NK-92 (cell line): ENCODE results near the gene OVCA2.

Source experiments
- DNase-seq: peaks from one replicate; lab custom pipeline; 2025; ENCODE audit not compliant: unreplicated experiment; lab: John Stamatoyannopoulos, UW

The OVCA2 gene

DNA sequence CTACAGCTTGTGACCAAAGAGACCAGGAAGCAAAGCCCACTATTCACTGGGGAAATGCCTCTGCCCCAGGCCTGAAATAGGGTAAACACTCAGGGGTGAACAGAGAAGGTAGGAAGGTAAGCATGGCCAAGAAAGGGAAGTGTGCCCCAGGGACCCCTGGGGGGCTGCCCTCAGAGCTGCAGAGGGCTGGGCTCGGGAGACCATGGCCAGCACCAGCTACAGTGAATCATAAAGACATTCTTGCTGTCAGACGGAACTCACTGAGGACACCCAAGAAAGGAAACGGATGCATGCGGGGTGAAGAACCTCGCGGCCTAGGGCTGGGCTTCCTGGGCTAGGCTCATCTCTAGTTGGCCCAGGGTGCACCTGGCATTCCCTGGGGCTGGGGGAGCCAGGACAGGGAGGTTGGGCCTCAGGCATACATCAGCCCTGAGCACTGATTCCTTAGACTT is 22.7 kb downstream of the OVCA2 start:
- no peak for DNase-seq

DNA sequence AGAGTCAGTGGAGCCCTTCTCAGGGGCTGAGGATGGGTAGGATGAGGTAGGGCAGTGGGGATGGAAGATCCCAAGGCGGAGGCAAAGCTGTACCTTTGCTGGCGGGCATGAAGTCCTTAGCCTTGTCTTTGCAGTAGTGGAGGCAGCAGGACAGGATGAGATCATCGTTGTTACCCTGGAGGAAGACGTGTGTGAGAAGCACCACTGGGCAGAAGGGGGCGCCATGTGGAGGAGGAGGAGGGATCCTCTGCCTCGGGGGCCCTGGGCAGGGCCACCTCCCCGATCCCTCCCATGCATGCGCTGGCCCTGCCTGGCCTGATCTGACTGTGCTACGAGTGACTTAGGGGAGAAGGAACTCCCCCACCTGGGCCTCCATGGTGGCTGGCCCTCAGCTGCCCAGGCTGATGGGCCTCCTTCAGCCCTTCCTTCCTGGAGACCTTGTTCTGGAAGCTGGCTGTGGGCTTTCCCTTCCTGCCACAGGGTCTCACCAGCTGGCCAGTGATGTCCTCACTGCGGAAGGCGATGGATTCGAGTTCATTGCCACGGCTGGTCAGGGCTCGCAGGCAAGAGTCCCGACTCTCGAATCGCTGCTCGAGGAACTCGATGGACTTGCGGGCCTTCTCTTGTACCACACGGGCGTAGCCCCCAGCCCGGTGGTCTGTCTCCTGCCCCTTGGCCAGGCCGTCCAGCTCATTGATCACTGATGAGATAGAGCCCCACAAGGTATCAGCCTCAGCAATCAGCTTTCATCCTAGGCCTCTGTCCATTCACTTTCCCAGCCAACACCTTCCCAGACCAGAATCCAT is 23.4 kb downstream of the OVCA2 start:
- no peak for DNase-seq

DNA sequence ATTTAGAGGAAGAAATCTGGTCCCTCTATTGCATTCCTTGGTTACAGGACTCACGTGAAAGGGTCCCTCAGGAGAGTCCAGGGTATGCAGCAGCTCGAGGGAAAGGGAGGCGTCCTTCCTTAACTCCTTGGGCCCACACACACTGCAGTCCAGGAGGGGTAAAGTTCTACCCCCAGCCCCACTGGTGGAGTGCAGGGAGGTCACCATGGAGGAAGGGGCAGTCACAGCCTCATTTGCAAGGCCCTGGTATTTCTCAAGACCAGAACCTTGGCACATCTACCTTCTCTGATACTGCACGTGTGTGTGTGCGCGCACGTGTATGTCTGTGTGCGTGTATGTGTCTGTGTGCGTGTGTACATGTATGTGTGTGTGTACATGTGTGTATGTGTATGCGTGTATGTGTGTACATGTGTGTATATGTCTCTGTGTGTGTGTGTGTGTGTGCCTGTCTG is 24.2 kb downstream of the OVCA2 start:
- DNase-seq = no peak

DNA sequence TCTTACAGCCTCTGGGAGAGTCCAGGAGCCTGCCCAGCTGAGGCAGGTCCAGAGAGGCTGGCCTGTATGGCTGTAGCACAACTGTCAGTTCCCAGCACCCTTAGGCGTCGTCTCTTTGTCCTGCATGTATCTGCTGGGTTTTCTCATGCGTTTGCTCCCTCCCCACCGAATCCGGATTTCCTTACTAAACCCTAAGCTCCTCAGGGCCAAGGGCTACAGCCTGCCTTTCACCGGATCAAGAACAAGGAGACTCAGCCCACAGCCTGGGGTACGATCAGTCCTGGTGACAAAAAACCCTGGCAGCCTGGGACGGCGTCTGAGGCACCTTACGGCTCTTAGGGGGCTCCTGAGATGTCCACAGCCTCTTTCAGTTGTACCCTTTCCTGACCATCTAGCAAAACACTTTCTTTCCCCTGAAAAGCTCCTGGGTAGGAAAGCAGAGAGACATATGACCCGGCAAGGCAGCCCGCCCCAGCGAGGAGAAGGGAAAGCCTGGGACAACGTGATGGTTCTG is 25.3 kb downstream of the OVCA2 start:
- DNase-seq = no peak

DNA sequence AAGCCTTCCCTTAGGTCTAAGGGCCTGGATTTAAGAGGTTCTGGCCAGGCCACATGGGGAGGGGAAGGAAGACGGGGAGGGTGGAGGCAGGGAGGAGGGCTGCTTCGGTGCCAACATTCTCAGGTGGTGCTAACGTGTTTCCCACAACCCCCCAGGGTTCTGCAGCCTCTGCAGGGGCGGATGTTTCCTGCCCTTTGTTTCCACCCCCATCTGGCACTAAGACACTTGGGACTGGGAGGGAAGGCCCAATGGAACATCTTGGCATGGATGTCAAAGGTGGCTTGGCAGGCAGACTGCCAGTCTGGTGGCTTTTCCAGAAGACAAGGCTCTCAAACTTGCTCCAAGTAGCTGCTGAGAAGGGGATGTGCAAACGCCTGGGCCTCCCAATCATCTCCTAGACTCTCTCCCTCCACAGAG is 25.8 kb downstream of the OVCA2 start:
- no peak for DNase-seq

DNA sequence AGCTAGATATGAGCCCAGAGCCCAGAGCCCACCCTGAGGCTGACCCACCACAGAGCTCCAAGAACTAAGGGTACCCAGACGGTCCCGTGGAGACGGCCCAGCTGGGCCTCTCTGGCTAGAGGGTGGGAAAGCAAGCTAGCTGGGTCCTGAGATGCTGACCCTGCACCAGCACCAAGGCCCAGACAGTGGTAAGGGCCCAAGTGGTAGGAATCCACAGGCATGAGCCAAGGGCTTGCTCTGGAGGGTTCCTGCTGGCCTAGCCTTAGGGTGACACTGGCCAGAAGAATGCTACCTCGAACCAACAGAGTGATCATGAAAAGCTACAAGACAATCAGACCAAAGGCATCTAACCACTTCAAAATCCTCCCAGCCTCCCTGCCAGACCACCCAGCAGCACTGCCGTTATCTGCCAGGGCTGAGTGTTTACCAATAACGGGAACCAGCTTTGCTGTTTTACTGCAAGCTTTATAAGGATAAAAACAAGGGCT is 26.3 kb downstream of the OVCA2 start:
- DNase-seq = no peak

DNA sequence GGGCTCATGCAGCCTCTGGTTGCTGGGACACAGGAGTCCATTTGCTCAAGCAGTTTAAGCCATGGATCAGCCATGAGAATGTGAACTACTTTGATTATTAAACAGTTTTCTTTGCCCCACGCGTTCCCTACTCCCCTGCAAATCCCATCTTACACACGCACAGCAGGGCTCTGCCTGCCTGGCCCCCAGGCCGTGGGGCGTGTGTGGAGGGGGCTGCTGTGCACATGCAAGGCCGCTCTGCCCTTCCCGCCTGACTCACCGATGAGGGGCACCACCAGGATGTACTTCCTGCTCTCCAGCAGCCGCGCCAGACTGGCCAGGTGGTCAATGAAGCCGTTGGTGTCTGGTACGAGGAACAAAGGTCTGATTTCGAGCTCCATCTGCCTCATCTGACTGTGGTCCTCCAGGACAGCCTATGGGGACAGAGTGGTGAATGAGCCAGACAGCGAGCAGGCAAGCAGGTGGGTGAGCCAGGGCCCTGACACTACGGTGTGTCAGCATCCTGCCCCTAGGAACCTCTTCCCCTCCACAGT is 26.8 kb downstream of the OVCA2 start:
- no peak for DNase-seq

DNA sequence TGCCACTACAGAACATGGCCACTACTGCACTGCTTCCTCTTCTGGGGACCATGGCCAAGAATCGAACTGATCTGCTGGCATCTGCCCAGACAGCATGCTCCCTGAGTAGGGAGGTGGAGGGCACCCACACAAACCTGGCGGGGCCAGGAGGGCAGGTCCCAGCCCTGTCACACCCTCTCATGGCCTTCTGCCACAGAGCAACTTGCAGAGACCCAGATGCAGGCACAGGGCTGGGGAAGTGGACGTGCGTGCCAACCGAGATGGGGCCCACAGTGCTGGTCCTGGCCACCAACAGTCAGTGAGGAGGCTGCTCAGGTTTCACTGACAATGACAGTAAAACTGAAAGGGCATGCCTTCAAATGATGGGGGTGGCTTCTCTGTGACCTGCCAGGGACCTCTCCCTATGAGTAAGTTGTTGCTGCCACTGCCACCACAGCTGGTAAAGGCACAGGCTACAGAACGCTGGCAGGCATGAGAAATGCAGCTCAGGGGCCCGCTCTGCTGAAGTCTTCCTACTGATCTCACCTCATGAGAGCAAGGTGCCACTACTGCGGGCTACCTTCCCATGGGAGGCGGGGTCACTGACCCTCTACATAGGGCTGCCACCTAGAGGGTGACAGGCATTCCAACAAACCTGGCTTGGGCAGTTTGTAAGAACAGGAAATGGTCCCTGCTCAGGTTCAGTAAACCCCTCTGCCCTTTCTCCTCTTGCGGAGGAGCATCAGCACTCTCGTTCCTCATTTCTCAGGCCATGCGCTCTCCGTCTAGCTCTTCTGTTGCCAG is 28.6 kb downstream of the OVCA2 start:
- DNase-seq = no peak

DNA sequence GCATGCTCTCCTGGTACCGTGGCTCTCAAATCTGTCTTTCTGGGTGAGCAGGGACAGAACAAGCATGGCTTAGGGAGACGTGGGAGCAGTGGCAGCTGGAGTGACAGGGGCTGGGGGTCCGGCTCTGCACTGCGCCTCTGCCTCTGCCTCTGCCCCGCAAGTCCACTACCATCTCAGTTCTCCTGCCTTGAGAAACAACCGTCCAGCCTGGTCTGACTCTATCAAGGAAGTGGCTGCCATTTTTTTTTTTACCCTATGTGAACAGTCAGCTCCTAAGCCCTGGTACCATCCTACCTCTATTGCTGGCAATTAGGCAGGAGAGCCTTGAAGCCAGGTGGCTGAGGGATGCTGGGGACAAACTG is 29.2 kb downstream of the OVCA2 start:
- no peak for DNase-seq

DNA sequence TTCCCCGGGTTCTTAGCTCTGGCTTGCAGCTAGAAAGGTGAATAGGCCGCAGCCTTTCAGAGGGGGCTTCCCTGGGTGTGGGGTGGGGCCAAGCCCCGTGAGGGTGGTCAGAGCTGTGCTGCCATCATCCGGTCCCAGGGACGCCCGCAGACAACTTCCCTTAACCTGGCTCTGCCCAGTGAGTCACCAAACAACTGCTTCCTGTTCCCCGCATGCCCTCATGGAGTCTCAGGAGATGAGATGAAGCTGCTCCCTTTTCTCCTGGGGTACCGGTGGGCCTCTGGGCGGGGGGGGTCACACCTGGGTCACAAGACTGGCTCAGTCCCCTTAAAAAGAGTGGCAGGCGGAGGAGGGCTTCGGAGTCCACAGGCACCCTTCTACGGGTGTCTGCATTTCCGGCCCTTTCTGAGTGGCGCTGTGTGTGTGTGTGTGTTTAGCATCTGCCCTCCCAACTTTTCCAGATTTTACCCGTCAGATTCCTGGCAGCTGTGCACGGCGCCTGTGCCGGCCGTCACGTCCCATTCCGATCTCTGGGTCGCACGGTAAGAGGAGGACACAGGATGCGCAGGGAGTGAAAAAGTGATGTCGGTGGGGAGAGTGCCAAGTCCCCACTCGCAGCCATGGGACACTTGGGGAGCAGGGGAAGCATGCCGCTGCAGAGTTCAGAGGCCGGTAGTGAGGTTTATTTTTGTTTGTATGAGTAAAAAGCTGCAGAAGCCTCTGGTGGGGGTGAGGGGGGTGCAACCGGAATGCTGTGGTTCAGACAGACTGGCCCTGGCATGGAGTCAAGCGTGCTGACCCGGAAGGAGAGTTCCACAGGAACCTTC is 29.8 kb downstream of the OVCA2 start:
- no peak for DNase-seq

DNA sequence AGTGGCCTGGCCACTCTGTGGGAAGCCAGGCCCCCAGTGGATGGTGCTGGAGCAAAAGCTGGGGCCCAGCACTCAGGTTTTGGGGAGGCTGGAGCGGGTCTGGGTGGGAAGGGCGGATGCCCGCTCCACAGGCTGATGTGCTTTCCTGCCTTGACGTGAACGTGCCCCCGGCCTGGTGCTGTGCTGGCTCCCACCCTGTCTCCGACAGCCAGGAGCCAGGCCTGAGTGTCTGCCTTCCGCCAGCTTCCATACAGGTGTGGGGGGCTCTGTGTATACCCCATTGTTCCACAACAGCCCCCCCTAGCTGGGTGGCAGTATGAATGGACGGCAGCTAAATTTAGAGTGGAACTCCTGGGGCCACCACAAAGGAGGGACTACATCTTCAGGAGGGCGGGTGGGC is 33.1 kb downstream of the OVCA2 start:
- no peak for DNase-seq

DNA sequence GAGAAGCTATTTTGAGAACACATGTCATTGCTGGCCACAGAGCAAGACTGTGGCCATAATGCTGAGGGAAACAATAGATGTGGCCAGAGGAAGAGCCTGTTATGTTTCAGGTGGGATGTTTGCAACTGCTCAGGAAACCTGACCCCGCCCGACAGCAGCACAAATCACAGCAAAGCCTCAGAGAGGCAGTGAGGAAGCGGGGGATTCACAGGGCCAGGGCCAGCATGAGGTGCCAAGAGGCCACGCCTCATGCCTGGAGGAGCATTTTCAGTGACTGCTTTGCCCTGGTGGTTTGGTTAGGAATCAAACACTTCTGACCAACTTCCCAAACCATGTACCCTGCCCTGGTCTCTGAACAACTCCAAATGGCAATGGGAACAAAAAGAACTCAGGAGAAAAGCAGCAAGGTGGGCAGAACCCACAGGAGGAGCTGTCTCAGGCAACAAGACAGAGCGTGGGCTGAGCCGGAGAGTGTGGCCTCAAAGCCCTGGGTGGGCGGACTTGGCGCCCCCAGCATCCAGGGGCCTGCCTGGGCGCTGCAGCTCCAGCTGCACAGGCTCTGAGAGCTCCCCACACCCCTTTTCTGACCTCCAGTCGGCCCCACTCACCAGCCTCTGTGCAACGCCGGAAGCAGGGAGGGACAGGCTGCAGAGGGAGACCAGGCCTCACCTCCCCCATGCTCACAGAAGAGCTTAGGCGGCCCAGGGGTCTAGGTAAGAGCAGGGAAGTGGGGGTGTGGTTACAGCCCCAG is 33.7 kb downstream of the OVCA2 start:
- no peak for DNase-seq

DNA sequence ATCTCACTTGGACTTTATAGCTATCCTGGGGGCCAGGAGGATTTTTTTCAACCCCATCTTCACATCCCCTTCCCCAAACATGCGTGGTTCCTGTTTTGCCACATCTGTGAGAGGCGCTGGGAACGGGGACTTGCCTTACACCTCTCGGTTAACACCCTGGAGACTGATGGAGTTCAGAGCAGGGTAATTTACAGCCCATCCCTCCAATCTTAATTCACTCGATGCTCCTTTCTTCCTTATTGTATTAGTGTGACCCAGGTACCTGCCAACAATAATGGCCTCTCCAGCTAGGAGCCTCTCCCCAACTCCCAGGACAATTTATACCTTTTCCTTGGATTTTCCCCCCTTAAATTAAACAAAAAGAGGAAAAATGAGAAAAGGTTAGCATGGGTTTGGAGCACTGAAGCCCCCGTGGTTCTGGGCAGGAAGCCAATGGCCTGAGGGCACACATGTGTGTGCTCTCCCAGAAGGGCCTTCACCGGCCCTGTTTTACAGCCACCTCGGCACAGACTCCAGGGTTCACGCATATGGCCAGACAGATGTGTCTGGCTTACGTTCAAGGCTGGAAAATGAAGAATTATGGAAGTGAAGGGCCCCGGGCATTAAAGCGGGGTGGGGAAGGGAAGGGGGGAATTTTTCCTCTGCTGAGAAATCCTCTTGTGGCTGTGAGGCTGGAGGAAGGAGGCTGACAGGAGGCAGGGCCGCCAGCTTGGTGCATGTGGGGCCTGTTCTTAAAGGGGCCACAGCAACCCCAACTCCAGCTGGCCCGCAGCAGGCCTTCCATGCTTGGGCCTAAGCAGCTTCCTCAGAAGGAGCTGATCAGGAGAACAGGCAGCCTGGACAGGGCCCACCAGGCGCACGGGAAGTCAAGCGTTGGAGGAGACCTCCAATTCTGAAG is 34.5 kb downstream of the OVCA2 start:
- DNase-seq = no peak

DNA sequence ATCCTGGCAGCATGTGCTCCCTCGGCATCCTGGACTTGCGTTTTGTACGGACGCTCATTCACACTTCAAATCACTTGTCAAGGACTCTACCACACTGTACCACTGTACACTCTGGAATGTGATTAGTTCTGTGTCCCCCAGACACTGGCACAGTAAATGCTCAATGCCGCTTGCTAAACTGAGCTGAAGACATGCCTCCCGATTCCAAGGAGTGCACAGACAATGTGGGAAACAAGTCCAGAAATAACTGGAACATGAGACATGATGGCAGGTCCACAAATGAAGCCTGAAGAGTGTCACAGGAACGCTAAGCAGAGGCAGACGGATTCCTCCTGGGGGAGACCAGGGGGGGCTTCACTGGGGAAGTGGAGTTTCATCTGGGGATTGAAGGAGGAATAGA is 35.2 kb downstream of the OVCA2 start:
- no peak for DNase-seq

DNA sequence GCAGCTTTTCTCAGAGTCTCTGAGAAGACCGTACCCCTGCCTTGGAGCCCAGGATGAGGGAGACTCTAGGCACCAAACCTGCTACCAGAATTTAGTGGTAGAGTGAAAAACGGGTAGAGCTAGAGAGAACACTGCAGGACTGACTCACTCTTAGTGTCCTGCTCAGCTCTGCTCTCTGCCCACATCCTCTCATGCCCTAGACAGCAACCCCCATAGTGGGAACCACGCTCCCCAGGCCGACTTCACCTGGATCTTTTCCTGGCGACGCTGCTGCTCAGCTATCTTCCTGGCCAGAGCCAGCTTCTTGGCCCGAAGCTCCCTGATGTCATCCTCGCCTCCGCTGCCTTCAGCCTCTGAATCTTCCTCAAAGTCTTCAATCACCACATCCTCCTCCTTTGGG is 39.7 kb downstream of the OVCA2 start:
- no peak for DNase-seq

DNA sequence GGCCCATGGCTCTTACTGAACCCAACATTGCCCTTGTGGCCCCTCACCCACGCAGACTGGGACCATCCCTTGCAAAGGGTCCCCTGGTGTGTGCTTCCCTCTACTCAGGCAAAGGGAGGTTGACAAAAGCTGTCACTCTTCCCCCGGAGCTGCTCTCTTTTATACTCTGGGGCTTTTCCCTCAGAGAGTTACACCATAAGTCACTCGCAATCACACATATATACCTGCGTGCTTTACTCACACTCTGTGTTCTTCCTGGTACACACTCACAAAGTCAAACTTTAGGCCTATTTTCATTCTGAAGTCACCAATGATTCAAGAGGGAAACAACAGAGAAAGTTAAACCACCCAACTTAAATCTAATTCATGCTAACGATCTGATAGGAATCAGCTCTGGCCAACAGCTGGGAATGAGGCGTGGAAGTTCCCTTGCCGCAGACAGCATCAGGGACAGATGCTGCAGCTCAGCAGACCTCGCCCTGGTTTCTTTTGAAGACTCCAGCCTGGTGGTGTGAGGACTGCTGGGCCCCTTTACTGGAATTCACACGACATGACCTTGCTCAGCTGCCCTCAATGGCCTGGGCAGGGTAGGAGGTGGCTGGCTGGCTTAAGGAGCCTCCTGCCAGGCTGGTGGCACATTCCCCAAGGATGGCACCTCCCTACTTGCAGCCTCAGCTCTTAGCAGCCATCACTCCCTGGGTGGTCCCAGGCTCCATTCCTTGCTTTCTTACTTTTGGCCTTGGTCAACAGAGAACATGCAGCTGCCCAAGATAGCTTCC is 40.4 kb downstream of the OVCA2 start:
- no peak for DNase-seq

DNA sequence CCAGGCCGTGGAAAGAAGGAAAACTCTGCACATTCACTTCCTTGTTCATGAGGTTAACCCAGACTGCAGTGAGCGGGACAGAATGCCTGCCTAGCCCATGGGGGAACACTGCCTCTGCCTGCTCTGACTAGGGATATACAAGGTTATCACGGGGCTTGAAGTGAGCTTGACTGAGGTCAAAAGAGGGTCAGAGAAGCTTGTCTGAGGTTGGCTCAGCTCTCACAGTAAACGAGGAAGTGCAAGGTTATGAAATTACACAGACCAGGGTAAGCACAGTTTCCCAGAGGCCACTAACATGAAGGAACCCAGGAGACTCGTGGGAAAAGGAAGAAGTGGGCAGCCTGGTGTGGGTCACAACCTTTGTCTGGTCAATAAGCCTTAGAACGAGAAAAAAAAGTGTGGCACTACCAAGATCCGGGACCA is 41.8 kb downstream of the OVCA2 start:
- DNase-seq = no peak

DNA sequence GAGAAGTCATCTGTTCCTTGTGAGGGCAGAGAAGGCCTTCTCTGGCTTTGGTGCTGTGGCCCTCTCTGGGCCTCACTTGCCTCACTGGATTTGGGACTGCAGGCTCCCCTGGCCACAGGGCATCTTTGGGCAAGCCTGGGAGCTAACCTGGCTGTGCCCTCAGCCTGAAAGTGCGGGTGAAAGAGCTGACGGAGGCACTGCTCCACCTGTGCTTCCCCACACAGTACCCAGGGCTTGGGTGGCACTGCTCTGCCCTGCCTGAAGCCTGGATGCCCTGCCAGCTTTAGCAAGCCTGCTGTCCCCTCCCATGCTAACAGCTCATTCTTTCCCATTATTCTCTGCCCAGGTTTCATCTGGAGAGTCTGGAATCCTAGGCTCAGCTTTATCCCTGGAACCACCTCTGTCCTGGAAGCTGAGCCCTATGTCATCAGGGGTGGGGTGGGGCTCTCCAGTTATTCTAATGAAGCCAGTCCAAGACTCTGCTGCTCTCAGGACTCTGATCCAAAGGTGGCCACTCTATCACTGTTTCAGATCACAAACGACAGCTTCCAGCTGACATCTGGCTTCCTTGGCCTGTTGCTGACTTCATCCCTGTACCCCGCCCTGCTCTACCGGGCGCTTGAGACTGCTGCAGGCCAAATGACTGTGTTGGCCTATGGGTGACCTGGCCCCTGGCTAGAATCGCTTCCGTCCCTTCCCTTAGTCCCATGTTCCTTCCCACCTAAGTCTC is 42.4 kb downstream of the OVCA2 start:
- DNase-seq = no peak
